ENCODE measurements around the gene INTS6. TPM values are rescaled to one million over a fixed set of nuclear protein-coding genes. Genes with fewer than 3 reads are reported as not detected.

INTS6 gene
- total RNA-seq, 1 experiment from 2014 or later: 27.2 TPM

- TF ChIP-seq, protein P1, sequence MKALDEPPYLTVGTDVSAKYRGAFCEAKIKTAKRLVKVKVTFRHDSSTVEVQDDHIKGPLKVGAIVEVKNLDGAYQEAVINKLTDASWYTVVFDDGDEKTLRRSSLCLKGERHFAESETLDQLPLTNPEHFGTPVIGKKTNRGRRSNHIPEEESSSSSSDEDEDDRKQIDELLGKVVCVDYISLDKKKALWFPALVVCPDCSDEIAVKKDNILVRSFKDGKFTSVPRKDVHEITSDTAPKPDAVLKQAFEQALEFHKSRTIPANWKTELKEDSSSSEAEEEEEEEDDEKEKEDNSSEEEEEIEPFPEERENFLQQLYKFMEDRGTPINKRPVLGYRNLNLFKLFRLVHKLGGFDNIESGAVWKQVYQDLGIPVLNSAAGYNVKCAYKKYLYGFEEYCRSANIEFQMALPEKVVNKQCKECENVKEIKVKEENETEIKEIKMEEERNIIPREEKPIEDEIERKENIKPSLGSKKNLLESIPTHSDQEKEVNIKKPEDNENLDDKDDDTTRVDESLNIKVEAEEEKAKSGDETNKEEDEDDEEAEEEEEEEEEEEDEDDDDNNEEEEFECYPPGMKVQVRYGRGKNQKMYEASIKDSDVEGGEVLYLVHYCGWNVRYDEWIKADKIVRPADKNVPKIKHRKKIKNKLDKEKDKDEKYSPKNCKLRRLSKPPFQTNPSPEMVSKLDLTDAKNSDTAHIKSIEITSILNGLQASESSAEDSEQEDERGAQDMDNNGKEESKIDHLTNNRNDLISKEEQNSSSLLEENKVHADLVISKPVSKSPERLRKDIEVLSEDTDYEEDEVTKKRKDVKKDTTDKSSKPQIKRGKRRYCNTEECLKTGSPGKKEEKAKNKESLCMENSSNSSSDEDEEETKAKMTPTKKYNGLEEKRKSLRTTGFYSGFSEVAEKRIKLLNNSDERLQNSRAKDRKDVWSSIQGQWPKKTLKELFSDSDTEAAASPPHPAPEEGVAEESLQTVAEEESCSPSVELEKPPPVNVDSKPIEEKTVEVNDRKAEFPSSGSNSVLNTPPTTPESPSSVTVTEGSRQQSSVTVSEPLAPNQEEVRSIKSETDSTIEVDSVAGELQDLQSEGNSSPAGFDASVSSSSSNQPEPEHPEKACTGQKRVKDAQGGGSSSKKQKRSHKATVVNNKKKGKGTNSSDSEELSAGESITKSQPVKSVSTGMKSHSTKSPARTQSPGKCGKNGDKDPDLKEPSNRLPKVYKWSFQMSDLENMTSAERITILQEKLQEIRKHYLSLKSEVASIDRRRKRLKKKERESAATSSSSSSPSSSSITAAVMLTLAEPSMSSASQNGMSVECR (CRISPR knock-in tag; IDR thresholded peaks at IDR 0.05; ENCODE audit: borderline replicate concordance): 0 out of 2 replicates have a peak, but pooled peaks have one; percentile 20
- no peak; the same call in 1 of the 2 replicates for TF ChIP-seq STAT6 (CRISPR knock-in tag; conservative IDR thresholded peaks at IDR 0.05; ENCODE audit: low read depth)
- no peak for TF ChIP-seq HMGA2 (CRISPR knock-in tag; IDR thresholded peaks at IDR 0.05)
- TF ChIP-seq ERG (CRISPR knock-in tag; IDR thresholded peaks at IDR 0.05): 0 out of 2 replicates have a peak, but pooled peaks have one; percentile 42
- no peak for TF ChIP-seq TP53 (CRISPR knock-in tag; IDR thresholded peaks at IDR 0.05)
- TF ChIP-seq NR1H2 (CRISPR knock-in tag; IDR thresholded peaks at IDR 0.05): no peak
- peak; percentile 28; the same call in 1 of the 2 replicates for TF ChIP-seq FOXP1 (CRISPR knock-in tag; IDR thresholded peaks at IDR 0.05; ENCODE audit: borderline replicate concordance)
- TF ChIP-seq SOX15 (CRISPR knock-in tag; IDR thresholded peaks at IDR 0.05): no peak
- TF ChIP-seq USF1 (CRISPR knock-in tag; IDR thresholded peaks at IDR 0.05): peak; percentile 29; the same call in 1 of the 2 replicates
- TF ChIP-seq IRF2 (CRISPR knock-in tag; IDR thresholded peaks at IDR 0.05; ENCODE audit: borderline replicate concordance, low read depth): no peak
- TF ChIP-seq ATF3 (CRISPR knock-in tag; conservative IDR thresholded peaks at IDR 0.05): no peak
- no peak for TF ChIP-seq OVOL2 (CRISPR knock-in tag; IDR thresholded peaks at IDR 0.05; ENCODE audit: borderline replicate concordance)
- no peak for TF ChIP-seq ZNF138 (CRISPR knock-in tag; conservative IDR thresholded peaks at IDR 0.05)
- TF ChIP-seq SP1 (CRISPR knock-in tag; conservative IDR thresholded peaks at IDR 0.05): peak; percentile 83
- TF ChIP-seq, protein P2, sequence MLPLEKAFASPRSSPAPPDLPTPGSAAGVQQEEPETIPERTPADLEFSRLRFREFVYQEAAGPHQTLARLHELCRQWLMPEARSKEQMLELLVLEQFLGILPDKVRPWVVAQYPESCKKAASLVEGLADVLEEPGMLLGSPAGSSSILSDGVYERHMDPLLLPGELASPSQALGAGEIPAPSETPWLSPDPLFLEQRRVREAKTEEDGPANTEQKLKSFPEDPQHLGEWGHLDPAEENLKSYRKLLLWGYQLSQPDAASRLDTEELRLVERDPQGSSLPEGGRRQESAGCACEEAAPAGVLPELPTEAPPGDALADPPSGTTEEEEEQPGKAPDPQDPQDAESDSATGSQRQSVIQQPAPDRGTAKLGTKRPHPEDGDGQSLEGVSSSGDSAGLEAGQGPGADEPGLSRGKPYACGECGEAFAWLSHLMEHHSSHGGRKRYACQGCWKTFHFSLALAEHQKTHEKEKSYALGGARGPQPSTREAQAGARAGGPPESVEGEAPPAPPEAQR (CRISPR knock-in tag; IDR thresholded peaks at IDR 0.05): no peak
Observed at GRCh38 chr13:51453207-51453958, 547 bp upstream of the INTS6 start (continued).
